GM10266 (cell line): ENCODE data around the gene TTLL7.

ENCODE experiments used
- DNase-seq: peaks from one replicate; pipeline ENCODE4 v3.0.0; 2012; ENCODE audit errors: extremely low spot score
- TF ChIP-seq, protein P1 (sequence below): IDR thresholded peaks from 2 replicates; pipeline ENCODE4 v1.5.1; 2012; ENCODE audit warnings: mild to moderate bottlenecking, low read depth; ENCODE audit not compliant: control insufficient read depth, insufficient read depth; ENCODE audit errors: missing control alignments

Gene TTLL7

GRCh38 chr1:84006591-84006990 lies 7.7 kb upstream of the TTLL7 start:
- DNase-seq: no peak
- TF ChIP-seq, protein P1, sequence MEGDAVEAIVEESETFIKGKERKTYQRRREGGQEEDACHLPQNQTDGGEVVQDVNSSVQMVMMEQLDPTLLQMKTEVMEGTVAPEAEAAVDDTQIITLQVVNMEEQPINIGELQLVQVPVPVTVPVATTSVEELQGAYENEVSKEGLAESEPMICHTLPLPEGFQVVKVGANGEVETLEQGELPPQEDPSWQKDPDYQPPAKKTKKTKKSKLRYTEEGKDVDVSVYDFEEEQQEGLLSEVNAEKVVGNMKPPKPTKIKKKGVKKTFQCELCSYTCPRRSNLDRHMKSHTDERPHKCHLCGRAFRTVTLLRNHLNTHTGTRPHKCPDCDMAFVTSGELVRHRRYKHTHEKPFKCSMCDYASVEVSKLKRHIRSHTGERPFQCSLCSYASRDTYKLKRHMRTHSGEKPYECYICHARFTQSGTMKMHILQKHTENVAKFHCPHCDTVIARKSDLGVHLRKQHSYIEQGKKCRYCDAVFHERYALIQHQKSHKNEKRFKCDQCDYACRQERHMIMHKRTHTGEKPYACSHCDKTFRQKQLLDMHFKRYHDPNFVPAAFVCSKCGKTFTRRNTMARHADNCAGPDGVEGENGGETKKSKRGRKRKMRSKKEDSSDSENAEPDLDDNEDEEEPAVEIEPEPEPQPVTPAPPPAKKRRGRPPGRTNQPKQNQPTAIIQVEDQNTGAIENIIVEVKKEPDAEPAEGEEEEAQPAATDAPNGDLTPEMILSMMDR: no peak

- no peak for DNase-seq
- TF ChIP-seq, protein P1: no peak
Measured at GRCh38 chr1:84001501-84001900, 2.6 kb upstream of the TTLL7 start.

- TF ChIP-seq, protein P1: no peak
- DNase-seq: no peak
Measured at GRCh38 chr1:84000954-84001495, 2.1 kb upstream of the TTLL7 start.

GRCh38 chr1:84000196-84000885 lies 1.4 kb upstream of the TTLL7 start:
- no peak for DNase-seq
- TF ChIP-seq, protein P1: no peak

- TF ChIP-seq, protein P1: no peak
- DNase-seq: peak; percentile 71
Measured at GRCh38 chr1:83999316-83999819, 436 bp upstream of the TTLL7 start.

- TF ChIP-seq, protein P1: no peak
- DNase-seq: no peak
Measured at GRCh38 chr1:83998205-83998497, 781 bp downstream of the TTLL7 start.

GRCh38 chr1:83997631-83998030 lies 1.3 kb downstream of the TTLL7 start:
- TF ChIP-seq, protein P1: no peak
- DNase-seq: no peak
